NCI-H1694 treated with DMSO at 0.1 percent for 48 hours (cell line): ENCODE measurements around the gene TIFAB.

ENCODE experiments used
- DNase-seq: peaks from one replicate; lab custom pipeline; 2025; lab: John Stamatoyannopoulos, UW

TIFAB gene

DNA sequence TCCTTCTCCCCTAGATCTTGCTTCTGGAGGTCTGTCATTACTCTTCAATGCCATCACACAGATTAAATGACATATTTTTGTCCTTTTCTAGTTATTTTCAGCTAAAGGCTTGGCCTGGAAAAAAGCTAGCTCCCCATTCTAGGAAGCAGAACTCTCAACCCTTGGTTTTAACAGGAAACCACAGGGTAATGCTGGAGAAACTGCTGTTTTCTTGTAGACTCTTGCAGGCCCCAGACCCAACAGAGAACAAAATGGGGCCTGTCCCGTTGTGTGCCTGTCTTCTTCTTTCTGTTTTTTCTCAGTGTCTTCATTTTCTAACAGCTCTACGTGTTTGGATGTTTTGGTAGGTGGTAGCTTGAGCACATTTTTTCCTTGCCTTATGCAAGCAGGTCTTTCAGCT is 26.5 kb downstream of the TIFAB start:
- no peak for DNase-seq

DNA sequence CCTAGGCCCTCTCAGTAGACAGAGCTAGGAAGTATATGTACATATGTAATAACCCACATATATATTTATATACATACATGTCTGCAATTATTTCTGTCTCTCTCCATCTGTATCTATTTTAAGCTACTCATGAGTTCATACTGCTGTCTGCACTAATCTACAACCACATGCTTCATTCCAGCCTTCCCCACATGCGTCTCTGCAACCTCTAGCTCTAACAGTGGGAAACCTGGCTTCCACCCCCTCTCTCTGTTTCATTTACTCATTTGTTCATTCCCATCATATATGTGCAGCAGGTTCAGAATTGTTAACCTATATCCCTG is 28.3 kb downstream of the TIFAB start:
- no peak for DNase-seq

DNA sequence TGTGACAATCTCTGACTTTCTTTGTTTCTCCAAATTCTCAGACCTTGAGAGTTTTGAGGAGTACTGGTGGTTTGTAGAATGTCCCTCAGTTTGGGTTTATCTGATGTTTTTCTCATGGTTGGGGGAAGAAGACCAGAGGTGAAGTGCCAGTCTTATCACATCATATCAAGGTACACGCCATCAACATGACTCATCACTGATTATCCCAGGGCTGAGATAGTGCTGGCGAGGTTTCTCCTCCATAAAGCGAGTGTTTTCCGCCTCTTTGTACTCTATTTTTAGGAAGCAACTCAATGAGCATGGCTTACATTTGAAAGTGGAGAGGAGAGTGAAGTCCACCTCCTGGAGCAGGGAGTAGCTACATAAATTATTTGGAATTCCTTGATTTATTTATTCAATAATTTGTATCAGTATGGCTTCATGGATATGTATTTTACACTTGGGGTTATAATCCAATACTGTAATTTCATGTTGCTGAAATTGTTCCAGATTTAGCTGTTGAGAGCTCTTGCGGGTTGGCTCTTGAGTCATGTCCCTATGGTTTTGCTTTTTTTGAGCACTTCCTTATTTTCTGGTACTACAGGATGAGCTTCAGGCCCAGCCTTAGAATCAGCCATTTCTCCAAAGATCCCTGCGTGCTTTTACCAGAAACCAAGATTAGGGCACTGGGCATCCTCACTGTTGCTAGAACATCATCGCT is 28.9 kb downstream of the TIFAB start:
- no peak for DNase-seq

DNA sequence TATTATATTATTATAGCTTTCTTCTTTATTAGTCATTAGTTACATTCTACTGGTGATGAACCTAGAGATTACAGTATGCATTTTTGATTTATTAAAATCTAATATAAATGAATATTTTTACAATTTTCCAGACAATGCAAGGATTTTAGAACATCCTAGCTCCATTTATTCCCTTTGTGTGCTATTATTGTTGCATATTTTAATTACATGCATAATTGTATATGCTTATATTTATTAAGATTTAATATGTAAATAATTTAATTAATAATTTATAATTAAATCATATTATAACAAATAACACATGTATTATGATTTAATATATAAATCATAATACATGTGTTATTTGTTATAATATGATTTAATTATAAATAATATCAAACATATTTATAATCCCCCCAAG is 29.7 kb downstream of the TIFAB start:
- DNase-seq = no peak

DNA sequence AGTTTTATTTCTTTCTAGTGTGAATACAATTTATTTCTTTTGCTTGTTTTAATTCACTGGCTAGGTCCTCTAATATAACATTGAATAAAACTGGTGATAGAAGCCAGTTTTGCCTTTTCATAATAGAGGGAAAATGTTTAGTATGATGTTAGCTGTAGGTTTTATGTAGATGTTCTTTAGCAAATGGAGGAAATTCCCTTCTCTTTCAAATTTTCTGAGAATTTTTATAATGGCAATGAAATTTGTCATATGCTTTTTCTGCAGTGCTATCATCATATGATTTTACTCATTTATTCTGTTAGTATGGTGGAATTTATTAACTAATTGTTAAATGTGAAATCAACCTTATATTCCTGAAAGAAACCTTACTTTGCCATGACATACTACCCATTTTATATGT is 35.1 kb downstream of the TIFAB start:
- DNase-seq = no peak

DNA sequence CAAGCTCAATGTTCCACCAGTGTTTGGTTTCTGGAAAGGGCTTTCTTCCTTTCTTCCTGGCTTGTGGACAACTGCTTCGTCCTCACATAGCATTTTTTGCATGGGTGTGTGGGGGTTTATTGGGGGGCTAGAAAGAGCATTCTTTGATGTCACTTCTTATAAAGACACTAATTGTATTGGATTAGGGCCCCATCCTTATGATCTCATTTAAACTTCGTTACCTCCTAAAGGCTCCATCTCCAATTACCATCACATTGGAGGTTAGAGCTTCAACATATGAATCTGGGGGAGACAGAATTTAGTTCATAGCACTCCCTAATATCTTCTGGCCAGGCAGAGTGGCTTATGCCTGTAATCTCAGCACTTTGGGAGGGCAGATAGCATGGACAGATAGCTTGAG is 47.1 kb downstream of the TIFAB start:
- no peak for DNase-seq

DNA sequence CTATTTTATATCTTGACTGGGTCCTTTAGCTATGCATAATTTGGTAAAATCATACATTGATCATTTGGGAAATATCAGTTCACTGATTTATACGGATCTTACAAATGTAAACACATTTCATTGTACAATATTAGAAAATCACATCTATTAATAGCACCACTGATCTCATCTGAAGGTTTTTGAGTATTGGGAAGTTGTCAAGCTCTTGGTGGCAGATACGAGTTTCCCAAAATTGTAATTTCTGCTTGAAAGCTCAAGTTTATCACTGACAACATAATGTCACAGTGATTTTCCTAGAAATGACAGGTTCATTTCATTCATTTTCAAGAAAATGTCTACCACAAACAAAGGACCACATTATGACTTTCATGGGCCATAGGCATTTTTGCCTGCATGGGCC is 50.1 kb downstream of the TIFAB start:
- no peak for DNase-seq

DNA sequence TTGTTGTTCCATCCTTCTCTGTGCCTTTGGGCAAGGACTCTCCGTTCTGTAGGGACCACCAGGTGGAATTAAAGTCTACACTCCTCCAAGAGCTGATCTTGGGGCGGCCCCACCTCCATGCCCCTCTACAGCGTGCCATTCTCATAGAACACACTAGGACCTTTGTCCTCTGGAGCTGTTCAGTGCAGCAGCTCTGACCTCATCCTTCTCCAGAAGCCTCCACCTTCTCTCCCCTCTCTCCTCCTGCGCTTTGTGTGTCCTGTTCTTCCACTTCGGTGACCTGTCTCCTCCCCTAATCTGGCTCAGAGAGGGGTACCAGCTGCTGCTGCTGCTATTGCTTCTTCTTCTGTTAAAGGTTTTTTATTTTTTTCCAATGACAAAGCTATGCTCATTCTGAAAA is 51.3 kb downstream of the TIFAB start:
- DNase-seq = peak; percentile 75

DNA sequence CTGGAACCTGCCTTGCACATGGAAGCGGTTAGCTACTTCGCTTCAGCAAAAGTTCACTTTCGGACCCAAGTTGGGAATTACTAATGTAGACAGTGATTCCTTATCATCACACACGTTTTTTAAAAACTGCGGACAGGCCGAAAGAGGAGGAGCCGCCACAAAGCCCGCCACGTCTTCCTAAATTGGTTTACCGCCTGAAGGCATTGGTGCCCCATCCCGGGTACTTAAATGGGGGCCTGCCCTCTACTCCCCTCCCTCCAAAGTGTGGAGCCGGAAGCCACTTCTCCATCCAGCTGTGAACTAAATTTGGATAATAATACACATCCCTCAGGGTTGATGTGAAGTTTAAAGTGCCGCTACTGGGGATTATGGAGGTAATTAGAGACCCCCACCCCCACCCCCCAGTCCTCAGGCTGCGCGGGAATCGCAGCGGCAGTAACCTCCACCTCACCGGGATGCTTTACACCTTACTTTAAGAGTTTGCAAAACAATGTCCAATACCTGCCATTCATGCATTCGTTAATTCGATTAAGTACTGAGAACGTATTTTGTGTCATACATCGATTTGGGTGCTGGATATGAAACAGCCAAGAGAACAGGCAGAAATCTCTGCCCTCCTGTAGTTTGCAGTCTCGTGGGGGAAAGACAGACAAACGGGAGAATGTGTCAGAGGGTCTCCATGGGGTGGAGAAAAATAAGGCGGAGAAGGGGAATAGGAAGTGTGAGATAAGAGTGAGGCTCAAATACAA is 52.2 kb downstream of the TIFAB start:
- no peak for DNase-seq

DNA sequence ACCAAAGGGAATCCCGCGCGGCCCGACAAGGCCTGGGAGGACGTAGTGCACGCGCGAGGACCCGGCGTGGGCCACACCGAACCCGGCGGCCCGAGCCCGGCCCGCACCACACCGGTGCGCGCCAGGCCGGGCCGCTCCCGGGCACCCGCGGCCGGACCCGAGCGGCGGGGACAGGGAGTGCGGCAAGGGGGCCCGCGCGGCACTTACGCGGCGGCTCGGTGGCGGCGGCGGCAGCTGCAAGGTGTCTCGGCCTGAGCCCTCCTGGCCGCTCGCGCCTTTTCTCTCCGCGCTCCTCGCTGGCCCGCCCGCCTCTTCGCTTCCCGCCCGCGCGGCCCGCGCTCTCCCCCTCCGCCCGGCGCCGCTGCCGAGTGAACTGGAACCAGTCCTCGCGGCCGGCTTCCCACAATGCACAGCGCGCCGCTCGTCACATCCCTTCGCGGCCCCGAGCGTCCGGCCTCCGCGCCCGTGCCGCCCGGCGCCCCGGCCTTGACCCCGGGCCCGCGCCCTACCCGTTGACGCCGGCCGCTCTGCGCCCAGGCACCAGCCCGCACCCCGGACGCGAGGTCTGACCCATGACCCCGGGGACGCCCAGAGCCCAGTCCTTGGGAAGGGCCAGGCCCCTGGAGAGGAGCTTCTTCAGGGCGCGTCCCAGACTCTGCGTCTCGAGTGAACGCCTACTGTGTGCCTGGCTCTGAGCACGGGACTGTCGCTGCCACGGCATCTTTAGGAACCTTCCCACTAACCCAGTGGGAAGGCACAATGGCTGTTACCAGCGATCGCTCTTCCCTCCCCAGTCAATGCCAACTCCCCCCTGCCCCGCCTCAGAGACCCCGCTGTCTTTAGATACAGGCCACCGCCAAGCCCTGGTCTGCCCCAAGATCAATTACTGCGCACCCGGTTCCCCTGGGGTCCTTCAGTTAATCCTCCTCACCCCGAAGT is 53.0 kb downstream of the TIFAB start, which contains the start of gene MACROH2A1:
TSS of gene MACROH2A1 (minus strand) at position 377 of the 939 bp plus-strand sequence. CDS start 10,138 bp downstream, outside the sequence.
- DNase-seq = peak; percentile 24

DNA sequence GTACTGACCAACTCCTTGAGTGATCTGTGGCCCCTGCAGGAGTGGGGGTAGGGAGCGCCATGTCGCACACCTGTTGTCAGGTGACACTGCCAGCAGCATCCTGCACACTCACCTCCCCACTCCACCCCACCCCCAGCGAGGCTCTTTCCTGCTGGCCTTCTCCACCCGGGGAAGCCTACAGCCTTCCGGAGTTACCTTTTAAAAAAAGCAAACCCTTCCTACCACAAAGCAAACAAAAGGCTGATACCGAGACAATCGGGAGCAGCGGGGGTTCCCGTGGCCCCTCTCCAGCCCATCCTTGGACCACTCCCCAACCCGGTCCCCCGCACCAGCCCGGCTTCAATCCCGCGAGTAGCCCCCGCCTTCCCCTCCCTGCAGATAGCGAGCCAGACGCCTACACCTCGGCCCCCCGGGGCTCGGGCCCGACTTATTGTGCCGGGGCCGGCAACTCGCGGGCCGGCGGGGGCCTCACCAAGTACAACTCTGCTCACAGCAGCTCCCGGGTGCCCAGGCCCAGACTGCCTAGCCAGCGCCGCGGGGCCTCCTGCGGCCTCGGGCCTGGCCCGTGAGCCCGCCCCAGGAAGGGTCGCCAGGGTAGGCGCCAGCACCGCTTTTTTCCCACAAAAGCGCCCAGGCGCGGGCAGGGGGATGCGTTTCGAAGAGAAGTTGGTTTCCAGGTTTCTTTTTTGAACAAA is 53.8 kb downstream of the TIFAB start:
- no peak for DNase-seq
